ENCODE measurements around the gene CBLB. TPM values are rescaled to one million over a fixed set of nuclear protein-coding genes. Genes with fewer than 3 reads are reported as not detected.
A peak's percentile ranks its signal among the peaks of the same experiment; 100 is the strongest.

CBLB gene
- total RNA-seq, 1 donor from 2014 or later: 45.9 TPM

DNA sequence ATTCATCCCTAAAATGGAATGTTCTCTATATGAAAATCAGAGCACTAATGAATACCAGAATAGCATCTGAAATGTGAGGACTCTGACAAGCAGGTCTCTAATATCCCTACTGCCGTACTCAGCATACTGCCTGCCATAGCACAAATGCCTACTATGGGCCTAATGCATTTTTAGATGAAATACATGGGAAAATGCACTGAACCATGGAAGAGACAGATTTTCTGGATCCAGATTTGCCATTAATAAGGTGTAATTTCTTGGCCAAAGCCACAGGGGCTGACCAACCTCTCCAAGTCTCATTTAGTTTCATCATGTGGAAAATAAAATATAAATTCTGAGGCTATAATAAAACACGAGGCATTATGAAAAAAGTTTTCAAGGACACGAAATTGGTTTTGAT is 123.8 kb downstream of the CBLB start:
- Mint-ChIP-seq H3K27ac (ENCODE audit: unreplicated experiment) (no peak overlapping the region), H3K4me3 (ENCODE audit: unreplicated experiment) (no peak overlapping the region)
- no peak for FAIRE-seq

DNA sequence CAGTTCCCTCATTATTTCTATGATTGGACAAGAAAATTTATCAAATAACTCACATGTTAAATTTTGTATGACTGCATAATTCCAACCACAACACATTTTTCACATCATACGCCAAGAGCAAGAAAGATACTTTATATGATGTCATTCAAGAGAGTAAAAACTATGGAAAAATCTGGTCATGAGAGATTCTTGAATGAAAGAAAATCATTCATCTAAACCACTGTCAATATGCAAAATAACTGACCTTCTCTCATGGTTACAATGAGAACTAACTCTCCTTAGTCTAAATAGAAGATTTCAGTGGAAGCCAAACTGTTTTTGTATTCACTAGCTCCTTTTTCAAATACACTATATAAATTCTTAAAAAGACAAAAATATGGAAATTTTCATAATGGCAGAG is 124.6 kb downstream of the CBLB start:
- DNase-seq (ENCODE audit: low read depth): peak; percentile 13
- peak; percentile 43 for FAIRE-seq

More for the DNA sequence above, 123.8 kb downstream of the CBLB start:
- Histone ChIP-seq H3K36me3 (ENCODE audit: insufficient read depth, low read length) (peaks cover 5% of the 10 kb centered on the region), H3K79me2 (ENCODE audit: insufficient read depth, low read length) (no peaks in the 10 kb centered on the region), H4K20me1 (ENCODE audit: insufficient read depth, low read length) (no peaks in the 10 kb centered on the region), H3K4me2 (ENCODE audit: low read length) (no peak overlapping the region), H3K27me3 (ENCODE audit: insufficient read depth, low read length) (no peaks in the 10 kb centered on the region), H3K4me3 (ENCODE audit: insufficient read depth, low read depth, low read length) (no peak overlapping the region), H3K27ac (ENCODE audit: low read depth, low read length) (no peak overlapping the region), H3K9ac (ENCODE audit: low read length) (no peak overlapping the region), H3K9me3 (ENCODE audit: insufficient read depth, low read depth, low read length) (no peaks in the 10 kb centered on the region), H3K4me1 (ENCODE audit: insufficient read depth, low read length) (peaks cover 10% of the 10 kb centered on the region), H2AFZ (ENCODE audit: low read depth, low read length) (no peak overlapping the region)
- TF ChIP-seq EZH2 (IDR thresholded peaks at IDR 0.05; ENCODE audit: insufficient read depth, low read length) (no peak), CTCF (IDR thresholded peaks at IDR 0.05; ENCODE audit: insufficient read depth, low read depth, low read length) (no peak)
- no peaks in the 10 kb centered on the region for H3K9me3 Mint-ChIP-seq (ENCODE audit: unreplicated experiment)
- H3K27me3 Mint-ChIP-seq (ENCODE audit: low read depth, unreplicated experiment): no peaks in the 10 kb centered on the region
- peaks cover 9% of the 10 kb centered on the region for H3K36me3 Mint-ChIP-seq (ENCODE audit: low read depth, unreplicated experiment)
- DNase-seq (ENCODE audit: low read depth): no peak
- peaks cover 15% of the 10 kb centered on the region for H3K4me1 Mint-ChIP-seq (ENCODE audit: low read depth, unreplicated experiment)

More for the DNA sequence above, 124.6 kb downstream of the CBLB start:
- H4K20me1 ChIP-seq (ENCODE audit: insufficient read depth, low read length): no peaks in the 10 kb centered on the region
- Mint-ChIP-seq H3K27ac (ENCODE audit: unreplicated experiment) (no peak overlapping the region), H3K36me3 (ENCODE audit: low read depth, unreplicated experiment) (peaks cover 11% of the 10 kb centered on the region), H3K4me1 (ENCODE audit: low read depth, unreplicated experiment) (peaks cover 15% of the 10 kb centered on the region), H3K4me3 (ENCODE audit: unreplicated experiment) (no peak overlapping the region), H3K27me3 (ENCODE audit: low read depth, unreplicated experiment) (no peaks in the 10 kb centered on the region), H3K9me3 (ENCODE audit: unreplicated experiment) (no peaks in the 10 kb centered on the region)
- peaks cover 5% of the 10 kb centered on the region for H3K36me3 ChIP-seq (ENCODE audit: insufficient read depth, low read length)
- no peaks in the 10 kb centered on the region for H3K79me2 ChIP-seq (ENCODE audit: insufficient read depth, low read length)
- no peaks in the 10 kb centered on the region for H3K27me3 ChIP-seq (ENCODE audit: insufficient read depth, low read length)
- H3K9me3 ChIP-seq (ENCODE audit: insufficient read depth, low read depth, low read length): no peaks in the 10 kb centered on the region
- TF ChIP-seq CTCF (IDR thresholded peaks at IDR 0.05; ENCODE audit: insufficient read depth, low read depth, low read length) (no peak), EZH2 (IDR thresholded peaks at IDR 0.05; ENCODE audit: insufficient read depth, low read length) (no peak)
- H3K9ac ChIP-seq (ENCODE audit: low read length): no peak overlapping the region
- H3K4me1 ChIP-seq (ENCODE audit: insufficient read depth, low read length): peaks cover 10% of the 10 kb centered on the region
- no peak overlapping the region for H2AFZ ChIP-seq (ENCODE audit: low read depth, low read length)
- H3K4me2 ChIP-seq (ENCODE audit: low read length): no peak overlapping the region
- H3K4me3 ChIP-seq (ENCODE audit: insufficient read depth, low read depth, low read length): no peak overlapping the region
- H3K27ac ChIP-seq (ENCODE audit: low read depth, low read length): no peak overlapping the region

Measured in astrocyte (in vitro differentiated cells and primary cell).